Tibial artery (tissue), 4 donors: ENCODE measurements around the gene PKDREJ.
A peak's percentile ranks its signal among the peaks of the same experiment; 100 is the strongest.

Experiments used
- DNase-seq, 2 donors: peaks; one replicate each; pipeline ENCODE4 v3.0.0-alpha.2; 2019
- H3K27ac ChIP-seq, 2 donors: fragments of 200-600 bp; sonication (generic) in 1 of 2; 1 replicate in 1 of 2; 2 replicates in 1 of 2; pipeline ENCODE4 v1.5.1; 2018 to 2019; ENCODE audit warnings: mild to moderate bottlenecking in 1 of 2
- H3K27me3 ChIP-seq, 2 donors: fragments of 200-600 bp; sonication (generic) in 1 of 2; one replicate each; pipeline versions ENCODE4 v1.5.1 to v1.6.0; 2016 to 2019
- H3K36me3 ChIP-seq, 3 donors: fragments of 200-600 bp; sonication (generic) in 2 of 3; one replicate each; pipeline ENCODE4 v1.5.1; 2016 to 2019; ENCODE audit warnings: mild to moderate bottlenecking in 2 of 3
- H3K4me1 ChIP-seq, 4 donors: fragments of 200-600 bp; sonication (generic) in 2 of 4; 1 replicate in 3 of 4; 2 replicates in 1 of 4; pipeline ENCODE4 v1.5.1; 2016 to 2019
- H3K4me3 ChIP-seq, 2 donors: fragments of 200-600 bp; sonication (generic) in 1 of 2; 1 replicate in 1 of 2; 2 replicates in 1 of 2; pipeline ENCODE4 v1.5.1; 2018 to 2019; ENCODE audit warnings: mild to moderate bottlenecking in 2 of 2
- H3K9me3 ChIP-seq, 3 donors: fragments of 200-600 bp; sonication (generic) in 1 of 3; one replicate each; pipeline ENCODE4 v1.5.1; 2016 to 2019
- CTCF ChIP-seq, 2 experiments: fragments of 200-600 bp in 1 of 2; fragments of 450-650 bp in 1 of 2; IDR thresholded peaks; one replicate each; pipeline ENCODE4 v1.5.1; 2017 to 2019; ENCODE audit warnings: antibody characterized with exemption in 2 of 2, mild to moderate bottlenecking in 1 of 2, moderate library complexity in 1 of 2
- intact Hi-C: fragments of 100-400 bp; cut with DNase I; formaldehyde crosslinking; loops from one replicate; pipeline ENCODE4 v1.15.0; 2023; ENCODE audit warnings: low total_unique reads

The PKDREJ gene

GRCh38 chr22:46294784-46295183, 31.6 kb upstream of the PKDREJ start:
- no peak for DNase-seq
- Histone ChIP-seq H3K27ac (no peak overlapping the region), H3K4me1 (peaks cover 0 to 18% (median 14%) of the 10 kb centered on the region in 4 donors), H3K27me3 (no peaks in the 10 kb centered on the region), H3K9me3 (peaks cover 0 to 7% (median 0%) of the 10 kb centered on the region in 3 donors), H3K36me3 (peaks cover 25 to 45% (median 31%) of the 10 kb centered on the region in 3 donors), H3K4me3 (no peak overlapping the region)
- intact Hi-C loops: no loop called here
- no peak for TF ChIP-seq CTCF (IDR thresholded peaks at IDR 0.05)

- peak; percentile 60 to 80 for DNase-seq
- intact Hi-C loops: no loop called here
- no peak for TF ChIP-seq CTCF (IDR thresholded peaks at IDR 0.05)
- Histone ChIP-seq H3K4me3 (no peak overlapping the region), H3K27me3 (no peaks in the 10 kb centered on the region), H3K27ac (no peak overlapping the region), H3K4me1 (peaks cover 0 to 18% (median 14%) of the 10 kb centered on the region in 4 donors), H3K9me3 (peaks cover 0 to 7% (median 0%) of the 10 kb centered on the region in 3 donors), H3K36me3 (peaks cover 25 to 56% (median 41%) of the 10 kb centered on the region in 3 donors)
These were observed 30.6 kb upstream of the PKDREJ start for GRCh38 chr22:46293577-46294260.

- intact Hi-C loops: no loop called here
- H3K27ac ChIP-seq: no peak overlapping the region
- no peak overlapping the region for H3K4me3 ChIP-seq
- H3K36me3 ChIP-seq: peaks cover 28 to 66% (median 51%) of the 10 kb centered on the region in 3 donors
- H3K27me3 ChIP-seq: no peaks in the 10 kb centered on the region
- DNase-seq: peak in 1 of 2 donors; percentile 47
- no peak for TF ChIP-seq CTCF (IDR thresholded peaks at IDR 0.05)
- H3K9me3 ChIP-seq: peaks cover 0 to 7% (median 0%) of the 10 kb centered on the region in 3 donors
- H3K4me1 ChIP-seq: peaks cover 0 to 18% (median 14%) of the 10 kb centered on the region in 4 donors
These were observed 29.6 kb upstream of the PKDREJ start for GRCh38 chr22:46292732-46293131.

- Histone ChIP-seq H3K9me3 (peaks cover 0 to 7% (median 0%) of the 10 kb centered on the region in 3 donors), H3K27ac (no peak overlapping the region), H3K27me3 (no peaks in the 10 kb centered on the region), H3K36me3 (peaks cover 28 to 71% (median 57%) of the 10 kb centered on the region in 3 donors), H3K4me3 (no peak overlapping the region), H3K4me1 (peaks cover 0 to 14% (median 10%) of the 10 kb centered on the region in 4 donors)
- no peak for TF ChIP-seq CTCF (IDR thresholded peaks at IDR 0.05)
- DNase-seq: no peak
- intact Hi-C loops: no loop called here
These were observed 29.0 kb upstream of the PKDREJ start for GRCh38 chr22:46292173-46292572.

- Histone ChIP-seq H3K36me3 (peaks cover 29 to 82% (median 65%) of the 10 kb centered on the region in 3 donors), H3K27ac (no peak overlapping the region), H3K4me1 (peaks cover 0 to 7% (median 5%) of the 10 kb centered on the region in 4 donors), H3K9me3 (peaks cover 0 to 7% (median 0%) of the 10 kb centered on the region in 3 donors), H3K4me3 (no peak overlapping the region), H3K27me3 (no peaks in the 10 kb centered on the region)
- DNase-seq: no peak
- no peak for TF ChIP-seq CTCF (IDR thresholded peaks at IDR 0.05)
- intact Hi-C loops: no loop called here
These were observed 28.0 kb upstream of the PKDREJ start for GRCh38 chr22:46290843-46291785.
